Heart left ventricle (tissue), 16 donors: Measurements from ENCODE around the gene NKIRAS1. TPM values are rescaled to one million over a fixed set of nuclear protein-coding genes. Genes with fewer than 3 reads are reported as not detected.

ENCODE experiments used
- ATAC-seq, 4 donors: fragments of 200-7000 bp; cut with Tn5 transposase; one replicate each; pipeline ENCODE4 v1.9.1; 2020 to 2022; ENCODE audit warnings: moderate library complexity in 4 of 4, mild to moderate bottlenecking in 3 of 4, moderate number of reproducible peaks in 1 of 4
- DNase-seq, 5 donors: peaks; one replicate each; pipeline ENCODE4 v3.0.0-alpha.2; 2020
- H3K27ac ChIP-seq, 12 donors: fragments of 200-600 bp; sonication (generic) in 4 of 12; one replicate each; pipeline versions ENCODE4 v1.5.0 to v1.8.0; 2016 to 2022; ENCODE audit warnings: mild to moderate bottlenecking in 2 of 12
- H3K27me3 ChIP-seq, 9 donors: fragments of 200-600 bp; sonication (generic) in 2 of 9; one replicate each; pipeline versions ENCODE4 v1.5.1 to v1.8.0; 2016 to 2022; ENCODE audit warnings: mild to moderate bottlenecking in 3 of 9
- H3K36me3 ChIP-seq, 9 donors: fragments of 200-600 bp; sonication (generic) in 2 of 9; one replicate each; pipeline versions ENCODE4 v1.5.0 to v1.8.0; 2018 to 2022; ENCODE audit warnings: mild to moderate bottlenecking in 2 of 9
- H3K4me1 ChIP-seq, 12 donors: fragments of 200-600 bp; sonication (generic) in 4 of 12; one replicate each; pipeline versions ENCODE4 v1.5.0 to v1.8.0; 2016 to 2022; ENCODE audit warnings: mild to moderate bottlenecking in 3 of 12
- H3K4me3 ChIP-seq, 12 donors: fragments of 200-600 bp; sonication (generic) in 4 of 12; one replicate each; pipeline versions ENCODE4 v1.5.0 to v1.8.0; 2017 to 2022; ENCODE audit warnings: mild to moderate bottlenecking in 9 of 12, moderate library complexity in 4 of 12
- H3K9me3 ChIP-seq, 12 donors: fragments of 200-600 bp; sonication (generic) in 4 of 12; one replicate each; pipeline versions ENCODE4 v1.5.0 to v1.8.0; 2016 to 2022; ENCODE audit warnings: mild to moderate bottlenecking in 1 of 12
- POLR2A ChIP-seq, 2 donors: fragments of 450-650 bp; IDR thresholded peaks; one replicate each; pipeline ENCODE4 v1.6.1; 2017; ENCODE audit warnings: antibody characterized with exemption in 2 of 2, mild to moderate bottlenecking in 2 of 2, moderate library complexity in 2 of 2
- WGBS, 4 donors: extraction: QIAGEN DNeasy Blood & Tissue Kit in 2 of 4; methylation state at CpG; one replicate each; pipeline versions ENCODE4 v1.1.5 to v1.1.7; 2013 to 2018; 5-methylcytosine and 5-hydroxymethylcytosine counted together
- intact Hi-C, 10 donors: fragments of 100-400 bp; cut with DNase I; formaldehyde crosslinking; loops; one replicate each; pipeline versions ENCODE4 v1.11.1 to v1.14.2; 2022
- polyA plus RNA-seq, 2 donors: library from polyadenylated mRNA; stranded (reverse); fragments of 200-250 nt; gene quantifications; one replicate each; pipeline ENCODE4 v1.2.3, GENCODE V29; 2013
- total RNA-seq, 9 donors: library from RNA; depleted of rRNA in 2 of 9; stranded (reverse); fragments of >200 nt in 2 of 9; fragmentation: NEBNext Ultra II Directional in 3 of 9; extraction: Animal tissue kit (Norgen Biotek cat#: 25700) in 3 of 9; gene quantifications; one replicate each; pipeline versions ENCODE4 v1.1.0 to v1.2.4, GENCODE V29; 2016 to 2023
- TF ChIP-seq, protein P1 (sequence below), 12 donors: fragments of 200-600 bp; sonication (generic) in 4 of 12; IDR thresholded peaks; one replicate each; pipeline versions ENCODE4 v1.5.0 to v1.8.0; 2018 to 2022; ENCODE audit warnings: antibody characterized with exemption in 12 of 12, mild to moderate bottlenecking in 5 of 12
- donor health status: ischemic (EF 13 %, LVEDD 7.1; RV severe dilation, severe dysfunction).
- donor health status: healthy with polysubstance abuse.
- donor health status: DM: no; HTN: yes; CAD: no.
- donor health status: DM: no; HTN: no; CAD: no.
- donor health status: ischemic (EF 25% LVEDD 6.9; RV normal size, moderate dysfunction).
- donor health status: ischemic (EF 25% LVEDD 5.7; RV mildly dilated, moderate dysfunction).
- donor health status: healthy.
- donor health status: DM: yes; HTN: yes; CAD: no.
- donor health status: ischemic (EF 35%, LVEDD 5.7; RV mildly dilated, moderate dysfunction).
- donor health status: nonischemic (EF 11% LVEDD 7.7; RV severe dilation, severe dysfunction).
- donor health status: DM: yes; HTN: yes; CAD: no.
- donor health status: PGD.
- donor health status: ischemic (EF 29% LVEDD 5.4; RV normal size, mild dysfunction).
- donor health status: nonischemic (EF 23%, LVEDD 6.1; RV moderate dilation, normal function).

NKIRAS1 gene
- total and polyA plus RNA-seq, 11 donors = 13.3 to 23.2 (median 17.8) TPM

GRCh38 chr3:23956701-23957100, 39.9 kb upstream of the NKIRAS1 start:
- TF ChIP-seq POLR2A (IDR thresholded peaks at IDR 0.05) = no peak
- TF ChIP-seq, protein P1, sequence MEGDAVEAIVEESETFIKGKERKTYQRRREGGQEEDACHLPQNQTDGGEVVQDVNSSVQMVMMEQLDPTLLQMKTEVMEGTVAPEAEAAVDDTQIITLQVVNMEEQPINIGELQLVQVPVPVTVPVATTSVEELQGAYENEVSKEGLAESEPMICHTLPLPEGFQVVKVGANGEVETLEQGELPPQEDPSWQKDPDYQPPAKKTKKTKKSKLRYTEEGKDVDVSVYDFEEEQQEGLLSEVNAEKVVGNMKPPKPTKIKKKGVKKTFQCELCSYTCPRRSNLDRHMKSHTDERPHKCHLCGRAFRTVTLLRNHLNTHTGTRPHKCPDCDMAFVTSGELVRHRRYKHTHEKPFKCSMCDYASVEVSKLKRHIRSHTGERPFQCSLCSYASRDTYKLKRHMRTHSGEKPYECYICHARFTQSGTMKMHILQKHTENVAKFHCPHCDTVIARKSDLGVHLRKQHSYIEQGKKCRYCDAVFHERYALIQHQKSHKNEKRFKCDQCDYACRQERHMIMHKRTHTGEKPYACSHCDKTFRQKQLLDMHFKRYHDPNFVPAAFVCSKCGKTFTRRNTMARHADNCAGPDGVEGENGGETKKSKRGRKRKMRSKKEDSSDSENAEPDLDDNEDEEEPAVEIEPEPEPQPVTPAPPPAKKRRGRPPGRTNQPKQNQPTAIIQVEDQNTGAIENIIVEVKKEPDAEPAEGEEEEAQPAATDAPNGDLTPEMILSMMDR (IDR thresholded peaks at IDR 0.05) = no peak
- DNase-seq (no peak), ATAC-seq (no peak)
- 52 to 65% (median 59%) methylated on average over 3 of the region's 3 CpGs for WGBS, 4 donors
- Histone ChIP-seq H3K27me3 (no peaks in the 10 kb centered on the region), H3K4me1 (peaks cover 0 to 53% (median 32%) of the 10 kb centered on the region in 12 donors), H3K4me3 (no peak overlapping the region), H3K36me3 (peaks cover 0 to 70% (median 41%) of the 10 kb centered on the region in 9 donors), H3K9me3 (no peaks in the 10 kb centered on the region), H3K27ac (no peak overlapping the region)
- intact Hi-C loops = no loop called here

- no peaks in the 10 kb centered on the region for H3K27me3 ChIP-seq
- WGBS, 4 donors = 44 to 68% (median 57%) methylated on average over 5 of the region's 5 CpGs
- H3K4me3 ChIP-seq = no peak overlapping the region
- peaks cover 0 to 45% (median 18%) of the 10 kb centered on the region in 9 donors for H3K36me3 ChIP-seq
- peak overlapping the region in 1 of 12 donors; percentile 19 for H3K27ac ChIP-seq
- no peak for DNase-seq
- intact Hi-C loops = no loop called here
- H3K4me1 ChIP-seq = peaks cover 13 to 74% (median 57%) of the 10 kb centered on the region in 12 donors
- no peak for ATAC-seq
- no peaks in the 10 kb centered on the region for H3K9me3 ChIP-seq
- TF ChIP-seq, protein P1 (IDR thresholded peaks at IDR 0.05) = no peak
- no peak for TF ChIP-seq POLR2A (IDR thresholded peaks at IDR 0.05)
Observed at GRCh38 chr3:23954144-23954543, 37.4 kb upstream of the NKIRAS1 start.

GRCh38 chr3:23953523-23953922, 36.7 kb upstream of the NKIRAS1 start:
- H3K9me3 ChIP-seq = no peaks in the 10 kb centered on the region
- H3K36me3 ChIP-seq = peaks cover 0 to 40% (median 18%) of the 10 kb centered on the region in 9 donors
- H3K4me3 ChIP-seq = no peak overlapping the region
- peak overlapping the region in 2 of 12 donors; percentile 8 to 19 for H3K27ac ChIP-seq
- intact Hi-C loops = no loop called here
- peaks cover 13 to 76% (median 60%) of the 10 kb centered on the region in 12 donors for H3K4me1 ChIP-seq
- no peaks in the 10 kb centered on the region for H3K27me3 ChIP-seq
- DNase-seq (no peak), ATAC-seq (no peak)
- 26 to 30% (median 27%) methylated on average over 1 of the region's 1 CpG for WGBS, 4 donors
- TF ChIP-seq, protein P1 (IDR thresholded peaks at IDR 0.05) = no peak
- no peak for TF ChIP-seq POLR2A (IDR thresholded peaks at IDR 0.05)

DNA sequence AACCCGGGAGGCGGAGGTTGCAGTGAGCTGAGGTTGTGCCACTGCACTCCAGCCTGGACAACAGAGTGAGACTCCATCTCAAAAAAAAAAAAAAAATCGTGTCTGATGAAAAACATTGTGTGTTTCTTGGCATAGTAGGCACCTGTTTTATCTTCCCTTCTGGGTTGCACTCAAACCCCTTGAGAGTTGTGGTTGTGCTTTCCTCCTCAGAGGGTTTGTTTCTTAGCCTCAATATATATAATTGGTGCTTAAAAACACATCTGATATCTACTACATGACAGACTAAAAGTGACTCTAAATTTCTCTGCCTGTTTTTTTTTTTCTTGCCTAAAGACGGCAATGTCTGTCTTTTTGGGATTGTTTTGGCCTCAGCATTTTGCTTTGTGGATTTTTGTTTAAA, 35.9 kb upstream of the NKIRAS1 start:
- H3K4me3 ChIP-seq = no peak overlapping the region
- H3K36me3 ChIP-seq = peaks cover 0 to 40% (median 13%) of the 10 kb centered on the region in 9 donors
- no peak for TF ChIP-seq POLR2A (IDR thresholded peaks at IDR 0.05)
- TF ChIP-seq, protein P1 (IDR thresholded peaks at IDR 0.05) = no peak
- no peak overlapping the region for H3K27ac ChIP-seq
- DNase-seq (no peak), ATAC-seq (no peak)
- intact Hi-C loops = no loop called here
- no peaks in the 10 kb centered on the region for H3K27me3 ChIP-seq
- WGBS, 4 donors = 69 to 75% (median 72%) methylated on average over 4 of the region's 4 CpGs
- peaks cover 13 to 81% (median 69%) of the 10 kb centered on the region in 12 donors for H3K4me1 ChIP-seq
- no peaks in the 10 kb centered on the region for H3K9me3 ChIP-seq
